ENCODE measurements around the gene GAA. TPM values are rescaled to one million over a fixed set of nuclear protein-coding genes. Genes with fewer than 3 reads are reported as not detected.
A peak's percentile ranks its signal among the peaks of the same experiment; 100 is the strongest.

Gene GAA
- total and polyA plus RNA-seq, 2 of the 13 experiments (the other 11 are each of a cell fraction or from before 2014, with no cell fraction given): 21.6 to 36.4 TPM

DNA sequence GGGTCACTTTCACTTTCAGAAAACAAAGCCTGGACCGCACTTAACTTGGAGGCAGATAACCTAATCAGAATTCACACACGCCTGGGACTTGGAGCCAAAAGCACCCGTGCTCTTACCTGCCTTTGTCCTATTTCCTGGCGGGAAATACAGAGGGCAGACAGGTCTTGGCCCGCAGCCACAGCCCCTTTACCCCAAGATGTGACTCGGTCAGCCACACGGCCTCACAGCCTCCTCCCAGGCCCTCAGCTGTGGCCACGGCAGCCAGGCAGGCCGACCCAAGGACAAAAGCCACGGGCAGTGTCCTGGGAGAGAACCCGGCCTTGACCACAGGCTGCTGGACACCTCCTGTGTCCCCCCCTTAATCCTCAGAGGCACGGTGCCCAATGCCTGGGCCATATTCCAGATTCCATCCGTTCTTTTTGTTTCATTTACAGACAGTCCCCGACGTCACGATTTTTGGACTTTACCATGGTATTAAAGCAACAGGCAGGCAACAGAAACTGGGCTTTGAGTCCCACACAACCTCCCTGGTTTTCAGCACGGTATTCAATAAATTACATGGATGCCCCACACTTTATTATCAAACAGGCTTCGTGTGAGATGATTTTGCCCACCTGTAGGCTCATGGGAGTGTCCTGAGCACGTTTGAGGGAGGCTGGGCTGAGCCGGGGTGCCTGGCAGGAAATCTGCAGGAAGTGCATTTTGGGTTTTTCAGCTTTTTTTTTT, 30.1 kb upstream of the GAA start:
- no peaks in the 10 kb centered on the region for H3K36me3 ChIP-seq (replicated peaks in 1 of 2; ENCODE audit: control insufficient read depth in 1 of 2, insufficient read depth in 2 of 2, low read length in 2 of 2)
- H3K27ac ChIP-seq (ENCODE audit: extremely low read length, insufficient read depth, low read length): no peak overlapping the region
- ChIA-PET CTCF (ENCODE audit: low intra/inter-chr PET ratio, low total read pairs) (no interaction called here), POLR2A (interaction anchor here (1.0 to 1.3 kb wide), 2 partner anchors 30 to 261 kb away, joined by 3 to 4 read pairs; partner anchors contain the start of gene GAA)
- peak overlapping the region; percentile 65 for H3K9ac ChIP-seq (ENCODE audit: insufficient read depth, low read depth, low read length)
- no peaks in the 10 kb centered on the region; a peak in 1 of 5 replicates for H3K27me3 ChIP-seq (ENCODE audit: control insufficient read depth in 1 of 2, insufficient read depth in 2 of 2, low read length in 2 of 2)
- H3K4me1 ChIP-seq (ENCODE audit: insufficient read depth, low read length): peaks cover 43% of the 10 kb centered on the region
- peak; percentile 43 for DNase-seq (ENCODE audit: low spot score)
- 2% methylated on average over 18 of the region's 20 CpGs for WGBS (ENCODE audit: low lambda C conversion rate)
- ATAC-seq: peak; percentile 64
- FAIRE-seq: no peak
- intact Hi-C loops (cut with micrococcal nuclease; ENCODE audit: unreplicated experiment) (loop anchor here (5.0 kb wide), 1 partner anchor 34 kb away; the partner anchor contains the start of genes CCDC40 and TBC1D16), in situ Hi-C loops (cut with HindIII; ENCODE audit: extremely low pct_ligation_motif_present, low pct_unique_long_range_greater_than_20kb) (no loop called here)
- peak overlapping the region; percentile 60 to 72 (median 62) for H3K4me3 ChIP-seq (replicated peaks in 1 of 3; ENCODE audit: insufficient read depth in 1 of 3, low read depth in 2 of 3, low read length in 3 of 3)
- peak overlapping the region; percentile 92 for H3K4me2 ChIP-seq (ENCODE audit: low read depth, low read length)
- no peaks in the 10 kb centered on the region for H3K9me3 ChIP-seq (ENCODE audit: low read length)
- H4K20me1 ChIP-seq (ENCODE audit: insufficient read depth, low read length): no peaks in the 10 kb centered on the region
- no peaks in the 10 kb centered on the region for H3K79me2 ChIP-seq (ENCODE audit: insufficient read depth, low read length)
- BruUV-seq (replicated peaks): no TSS peak
- H2AFZ ChIP-seq (ENCODE audit: low read length): peak overlapping the region; percentile 62
- TF ChIP-seq ZIK1 (CRISPR knock-in tag; IDR thresholded peaks at IDR 0.05; ENCODE audit: borderline replicate concordance, low read depth) (no peak), FOXA1 (IDR thresholded peaks at IDR 0.05) (no peak), FOXA1 (CRISPR knock-in tag; IDR thresholded peaks at IDR 0.05) (peak; percentile 9; the same call in 1 of the 2 replicates), KLF11 (CRISPR knock-in tag; IDR thresholded peaks at IDR 0.05) (no peak), KDM1A (CRISPR knock-in tag; IDR thresholded peaks at IDR 0.05) (no peak), NCOR1 (IDR thresholded peaks at IDR 0.05; ENCODE audit: borderline replicate concordance, low read length) (no peak), ZNF350 (CRISPR knock-in tag; IDR thresholded peaks at IDR 0.05; ENCODE audit: borderline replicate concordance, low read depth) (no peak; the same call in 1 of the 2 replicates), SP4 (CRISPR knock-in tag; IDR thresholded peaks at IDR 0.05) (no peak), ATF7-NPFF (CRISPR knock-in tag; IDR thresholded peaks at IDR 0.05; ENCODE audit: low read depth) (no peak), GATAD2A (CRISPR knock-in tag; IDR thresholded peaks at IDR 0.05) (0 out of 2 replicates have a peak, but pooled peaks have one; percentile 40), HDAC2 (CRISPR knock-in tag; IDR thresholded peaks at IDR 0.05) (0 out of 2 replicates have a peak, but pooled peaks have one; percentile 12), ZNF672 (CRISPR knock-in tag; IDR thresholded peaks at IDR 0.05) (no peak), SATB2 (CRISPR knock-in tag; IDR thresholded peaks at IDR 0.05) (no peak), TBX3 (IDR thresholded peaks at IDR 0.05; ENCODE audit: borderline replicate concordance) (no peak), CBX2 (IDR thresholded peaks at IDR 0.05; ENCODE audit: low read depth, low read length) (no peak), CBX2 (CRISPR knock-in tag; IDR thresholded peaks at IDR 0.05; ENCODE audit: low read depth) (no peak), MIXL1 (CRISPR knock-in tag; IDR thresholded peaks at IDR 0.05) (no peak), HOXA3 (CRISPR knock-in tag; IDR thresholded peaks at IDR 0.05) (peak; percentile 50; the same call in 1 of the 2 replicates), ZNF263 (CRISPR knock-in tag; IDR thresholded peaks at IDR 0.05) (0 out of 2 replicates have a peak, but pooled peaks have one; percentile 19), NFYB (CRISPR knock-in tag; IDR thresholded peaks at IDR 0.05) (0 out of 2 replicates have a peak, but pooled peaks have one; percentile 6), SALL2 (CRISPR knock-in tag; IDR thresholded peaks at IDR 0.05) (peak; percentile 48), ZSCAN30 (CRISPR knock-in tag; IDR thresholded peaks at IDR 0.05) (no peak), RXRA (CRISPR knock-in tag; IDR thresholded peaks at IDR 0.05) (0 out of 2 replicates have a peak, but pooled peaks have one; percentile 26), MED8 (CRISPR knock-in tag; IDR thresholded peaks at IDR 0.05; ENCODE audit: insufficient replicate concordance) (no peak), ZNF292 (CRISPR knock-in tag; IDR thresholded peaks at IDR 0.05; ENCODE audit: borderline replicate concordance, low read depth) (no peak; the same call in 1 of the 2 replicates), CREB1 (IDR thresholded peaks at IDR 0.05) (peak; percentile 48), CREB1 (CRISPR knock-in tag; IDR thresholded peaks at IDR 0.05) (no peak), ZNF44 (CRISPR knock-in tag; IDR thresholded peaks at IDR 0.05) (peak; percentile 95), SYNCRIP (IDR thresholded peaks at IDR 0.05; ENCODE audit: insufficient read depth, low read depth, low read length) (no peak), MED1 (CRISPR knock-in tag; IDR thresholded peaks at IDR 0.05) (peak; percentile 28; the same call in 1 of the 2 replicates), ZBTB7A (CRISPR knock-in tag; IDR thresholded peaks at IDR 0.05) (no peak)

Measured in HepG2 (cell line).